Measurements from ENCODE around the gene BHLHE41. TPM values are rescaled to one million over a fixed set of nuclear protein-coding genes. Genes with fewer than 3 reads are reported as not detected.

The BHLHE41 gene
- total RNA-seq, 2 donors from 2014 or later: 0.11 to 3.5 TPM

- TF ChIP-seq CTCF (conservative IDR thresholded peaks at IDR 0.05): no peak
- H3K4me1 Mint-ChIP-seq: peaks cover 22% of the 10 kb centered on the region
- H3K36me3 ChIP-seq (ENCODE audit: control insufficient read depth, insufficient read depth, low read length): no peaks in the 10 kb centered on the region
- H3K4me1 ChIP-seq (ENCODE audit: control insufficient read depth, insufficient read depth, low read length): peaks cover 5% of the 10 kb centered on the region
- H3K9ac ChIP-seq (ENCODE audit: extremely low read depth, low read length, poor library complexity, severe bottlenecking): no peak overlapping the region
- H3K27me3 ChIP-seq (ENCODE audit: control insufficient read depth, insufficient read depth, low read length, poor library complexity, severe bottlenecking): no peaks in the 10 kb centered on the region
- DNase-seq: peak; percentile 50
- H3K9me3 Mint-ChIP-seq: no peaks in the 10 kb centered on the region
- H3K27ac Mint-ChIP-seq: no peak overlapping the region
- H3K9me3 ChIP-seq (ENCODE audit: control insufficient read depth, low read length): no peaks in the 10 kb centered on the region
- peaks cover 4% of the 10 kb centered on the region for H3K27me3 Mint-ChIP-seq (ENCODE audit: insufficient read depth)
- H3K36me3 Mint-ChIP-seq (ENCODE audit: low read depth): no peaks in the 10 kb centered on the region
- no peak overlapping the region for H3K4me3 ChIP-seq (ENCODE audit: low read length)
- no peak overlapping the region for H3K27ac ChIP-seq (ENCODE audit: low read depth, low read length)
- 73 to 86% methylated on average over 2 to 3 of the region's 3 CpGs for WGBS, 2 experiments (ENCODE audit: insufficient coverage in 1 of 2, insufficient read length in 1 of 2)
- no peak overlapping the region for H3K4me3 Mint-ChIP-seq
Measured at GRCh38 chr12:26101350-26101734, 23.5 kb downstream of the BHLHE41 start.

- Mint-ChIP-seq H3K4me1 (peaks cover 22% of the 10 kb centered on the region), H3K36me3 (ENCODE audit: low read depth) (no peaks in the 10 kb centered on the region), H3K27ac (no peak overlapping the region), H3K4me3 (no peak overlapping the region), H3K9me3 (no peaks in the 10 kb centered on the region), H3K27me3 (ENCODE audit: insufficient read depth) (peaks cover 4% of the 10 kb centered on the region)
- Histone ChIP-seq H3K9ac (ENCODE audit: extremely low read depth, low read length, poor library complexity, severe bottlenecking) (no peak overlapping the region), H3K4me1 (ENCODE audit: control insufficient read depth, insufficient read depth, low read length) (peaks cover 5% of the 10 kb centered on the region), H3K9me3 (ENCODE audit: control insufficient read depth, low read length) (no peaks in the 10 kb centered on the region), H3K27ac (ENCODE audit: low read depth, low read length) (no peak overlapping the region), H3K27me3 (ENCODE audit: control insufficient read depth, insufficient read depth, low read length, poor library complexity, severe bottlenecking) (no peaks in the 10 kb centered on the region), H3K4me3 (ENCODE audit: low read length) (no peak overlapping the region), H3K36me3 (ENCODE audit: control insufficient read depth, insufficient read depth, low read length) (no peaks in the 10 kb centered on the region)
- 96 to 100% methylated on average over 6 to 8 of the region's 8 CpGs for WGBS, 2 experiments (ENCODE audit: insufficient coverage in 1 of 2, insufficient read length in 1 of 2)
- no peak for DNase-seq
- TF ChIP-seq CTCF (conservative IDR thresholded peaks at IDR 0.05): no peak
Measured at GRCh38 chr12:26100666-26101349, 24.0 kb downstream of the BHLHE41 start.

GRCh38 chr12:26097046-26097878 lies 27.6 kb downstream of the BHLHE41 start:
- peak; percentile 100 for TF ChIP-seq CTCF (conservative IDR thresholded peaks at IDR 0.05)
- Mint-ChIP-seq H3K9me3 (no peaks in the 10 kb centered on the region), H3K4me3 (no peak overlapping the region), H3K36me3 (ENCODE audit: low read depth) (no peaks in the 10 kb centered on the region), H3K27ac (no peak overlapping the region), H3K27me3 (ENCODE audit: insufficient read depth) (peaks cover 1% of the 10 kb centered on the region), H3K4me1 (peaks cover 20% of the 10 kb centered on the region)
- WGBS, 2 experiments (ENCODE audit: insufficient coverage in 1 of 2, insufficient read length in 1 of 2): 18 to 40% methylated on average over 2 to 6 of the region's 6 CpGs
- Histone ChIP-seq H3K4me1 (ENCODE audit: control insufficient read depth, insufficient read depth, low read length) (peaks cover 2% of the 10 kb centered on the region), H3K27me3 (ENCODE audit: control insufficient read depth, insufficient read depth, low read length, poor library complexity, severe bottlenecking) (no peaks in the 10 kb centered on the region), H3K27ac (ENCODE audit: low read depth, low read length) (no peak overlapping the region), H3K9ac (ENCODE audit: extremely low read depth, low read length, poor library complexity, severe bottlenecking) (no peak overlapping the region), H3K36me3 (ENCODE audit: control insufficient read depth, insufficient read depth, low read length) (no peaks in the 10 kb centered on the region), H3K9me3 (ENCODE audit: control insufficient read depth, low read length) (no peaks in the 10 kb centered on the region), H3K4me3 (ENCODE audit: low read length) (no peak overlapping the region)
- peak; percentile 92 for DNase-seq

All from endodermal cell (in vitro differentiated cells).